GM12865 (cell line): ENCODE results near the gene PRPF8.

Experiments used
- DNase-seq: peaks from one replicate; pipeline ENCODE4 v3.0.0; 2010; ENCODE audit warnings: low read depth
- H3K4me3 ChIP-seq: 2 replicates; pipeline ENCODE4 v1.5.1; 2011; ENCODE audit warnings: mild to moderate bottlenecking, low read depth, low read length, control low read depth
- CTCF ChIP-seq: IDR thresholded peaks from 2 replicates; pipeline ENCODE4 v1.5.1; 2011; ENCODE audit warnings: low read length, control low read depth, low read depth, inconsistent platforms; ENCODE audit not compliant: insufficient read depth; ENCODE audit errors: missing control alignments

The PRPF8 gene

GRCh38 chr17:1651559-1651844 lies 33.2 kb downstream of the PRPF8 start:
- no peak for TF ChIP-seq CTCF
- no peak for DNase-seq
- H3K4me3 ChIP-seq = no peak overlapping the region

GRCh38 chr17:1650731-1651558 lies 33.7 kb downstream of the PRPF8 start:
- TF ChIP-seq CTCF = no peak
- H3K4me3 ChIP-seq = no peak overlapping the region
- no peak for DNase-seq

- no peak for TF ChIP-seq CTCF
- peak within 1 kb of the TSS; percentile 56 for H3K4me3 ChIP-seq
- DNase-seq = peak; percentile 43
Observed at GRCh38 chr17:1649844-1650501, 34.7 kb downstream of the PRPF8 start, which contains the start of gene RILP. RILP (minus strand) TSS chr17:1649866; CDS start chr17:1649804, 62 bp downstream.

- peak overlapping the region; percentile 55 for H3K4me3 ChIP-seq
- TF ChIP-seq CTCF = peak; percentile 89
- DNase-seq = peak; percentile 98
Observed at GRCh38 chr17:1648963-1649843, 35.5 kb downstream of the PRPF8 start.

- peak overlapping the region; percentile 56 for H3K4me3 ChIP-seq
- TF ChIP-seq CTCF = no peak
- DNase-seq = no peak
Observed at GRCh38 chr17:1648173-1648962, 36.3 kb downstream of the PRPF8 start.

- H3K4me3 ChIP-seq = no peak overlapping the region
- DNase-seq = no peak
- TF ChIP-seq CTCF = no peak
Observed at GRCh38 chr17:1647802-1648171, 36.9 kb downstream of the PRPF8 start.
